GM19099 (cell line): ENCODE measurements around the gene MOSPD3.
A peak's percentile ranks its signal among the peaks of the same experiment; 100 is the strongest.

ENCODE experiments used
- POLR2A ChIP-seq: IDR thresholded peaks from 3 replicates; pipeline ENCODE4 v1.6.1; 2011; ENCODE audit warnings: low read depth; ENCODE audit not compliant: insufficient read length; ENCODE audit errors: extremely low read depth

MOSPD3 gene

DNA sequence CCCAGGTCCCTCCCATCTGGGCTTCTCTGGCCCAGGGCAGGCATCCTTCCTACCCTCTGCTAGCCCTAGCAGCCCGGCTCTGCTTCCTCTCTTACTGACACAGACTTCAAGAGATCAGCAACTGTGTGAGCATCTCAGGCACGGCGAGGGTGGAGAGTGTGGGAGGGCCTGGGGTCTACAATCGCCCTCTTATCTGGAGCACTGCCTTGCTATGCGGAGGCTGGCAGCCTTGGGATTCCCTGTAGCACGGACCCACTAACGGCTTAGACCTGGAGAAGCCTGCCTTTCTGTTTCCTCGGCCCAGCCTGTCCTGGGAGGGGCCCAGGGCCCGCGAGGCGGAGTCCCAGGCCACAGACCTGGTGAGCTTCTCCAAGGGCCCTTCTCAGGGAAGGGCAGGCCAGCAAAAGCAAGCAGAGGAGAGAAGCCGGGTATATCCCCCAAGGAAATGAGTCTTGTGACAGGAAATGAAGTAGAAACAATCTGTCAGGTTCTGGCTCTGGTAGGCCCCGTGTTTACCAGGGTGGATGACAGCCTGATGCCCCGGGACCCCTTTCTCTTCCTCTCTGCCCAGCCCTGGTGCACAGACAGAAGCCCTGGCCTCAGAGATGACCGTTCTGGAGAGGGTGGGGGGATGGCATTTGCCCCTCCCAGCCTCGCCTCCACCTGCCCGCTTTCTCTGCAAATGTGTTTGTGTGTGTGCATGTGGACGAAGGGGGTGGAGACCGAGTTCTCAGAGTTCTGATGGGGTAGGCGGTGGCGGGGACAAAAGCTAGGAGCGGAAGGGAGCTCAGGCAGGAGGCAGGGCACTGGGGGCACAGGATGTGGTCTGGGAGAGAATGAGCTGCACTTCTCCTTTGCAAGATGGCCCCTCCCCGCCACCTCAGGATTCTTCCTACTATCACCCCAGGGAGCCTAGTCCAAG lies 28.9 kb upstream of the MOSPD3 start:
- TF ChIP-seq POLR2A = peak; percentile 30

DNA sequence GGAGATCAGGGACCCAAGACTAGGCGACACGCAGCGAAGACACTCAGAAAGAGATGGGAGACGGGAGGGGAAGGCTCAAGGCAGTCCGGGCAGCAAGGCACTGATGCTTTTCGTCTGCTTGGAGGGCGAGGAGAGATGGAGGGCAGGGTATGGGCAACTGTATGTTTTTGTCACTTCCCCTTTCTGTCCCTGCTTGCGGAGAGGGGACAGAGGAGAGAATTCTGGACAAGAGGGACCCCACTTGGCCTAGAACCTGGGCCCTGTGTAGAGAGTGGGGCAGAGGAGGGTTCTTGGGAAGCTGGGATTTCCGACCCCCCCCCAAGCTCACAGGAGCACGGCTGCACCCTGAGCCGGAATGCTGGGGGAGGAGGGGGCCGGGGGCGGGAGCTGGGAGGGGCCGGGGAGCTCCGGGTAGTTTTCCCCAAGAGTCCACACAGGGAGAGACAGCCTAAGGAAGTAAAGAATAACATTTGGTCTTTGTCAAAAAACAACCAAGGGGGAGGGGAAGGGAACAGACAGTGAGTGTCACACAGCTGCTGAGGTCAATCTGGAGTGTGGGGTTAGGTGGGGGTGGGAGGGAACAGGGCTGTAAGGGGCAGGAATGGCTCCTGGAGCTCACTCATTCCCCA lies 28.2 kb upstream of the MOSPD3 start:
- TF ChIP-seq POLR2A = no peak

DNA sequence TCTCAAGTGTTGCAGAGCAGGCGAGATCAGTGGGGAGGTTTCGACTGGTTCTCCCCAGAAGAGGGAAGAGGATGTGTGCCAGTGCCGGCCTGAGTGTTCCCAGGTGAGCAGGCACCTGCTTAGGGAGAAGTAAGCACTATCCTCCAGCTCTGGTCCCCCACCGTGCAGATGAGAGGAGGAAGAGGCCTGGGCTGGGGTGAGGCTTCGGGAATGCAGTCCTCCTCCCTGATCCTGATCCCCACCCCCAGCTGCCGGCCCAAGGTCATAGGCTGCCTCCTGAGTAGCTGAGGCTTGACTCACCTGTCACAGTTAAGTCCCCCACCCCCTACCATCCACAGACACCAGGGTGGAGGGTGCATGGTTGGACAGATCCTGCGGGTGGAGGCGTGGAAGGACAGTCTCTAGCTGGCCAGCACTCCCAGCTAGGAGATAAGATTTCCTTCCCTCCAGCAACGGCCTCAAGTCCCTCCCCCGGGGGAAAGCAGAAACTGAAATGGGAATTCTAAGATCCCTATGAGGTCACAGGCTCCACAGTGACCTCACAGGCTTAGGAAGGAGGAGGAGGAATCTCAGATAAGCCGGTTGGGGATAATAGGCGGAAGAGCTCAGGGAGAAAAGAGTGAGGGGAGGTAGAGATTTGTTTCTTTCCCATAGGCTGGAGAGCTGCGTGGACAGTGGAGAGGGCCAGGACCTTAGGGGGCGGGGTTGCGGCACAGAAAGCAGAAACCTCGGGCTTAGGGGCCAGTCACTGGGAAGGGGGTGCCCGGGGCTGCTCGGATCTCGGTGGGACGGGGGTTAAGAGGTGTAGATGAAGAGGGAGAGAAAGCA lies 27.4 kb upstream of the MOSPD3 start:
- no peak for TF ChIP-seq POLR2A

DNA sequence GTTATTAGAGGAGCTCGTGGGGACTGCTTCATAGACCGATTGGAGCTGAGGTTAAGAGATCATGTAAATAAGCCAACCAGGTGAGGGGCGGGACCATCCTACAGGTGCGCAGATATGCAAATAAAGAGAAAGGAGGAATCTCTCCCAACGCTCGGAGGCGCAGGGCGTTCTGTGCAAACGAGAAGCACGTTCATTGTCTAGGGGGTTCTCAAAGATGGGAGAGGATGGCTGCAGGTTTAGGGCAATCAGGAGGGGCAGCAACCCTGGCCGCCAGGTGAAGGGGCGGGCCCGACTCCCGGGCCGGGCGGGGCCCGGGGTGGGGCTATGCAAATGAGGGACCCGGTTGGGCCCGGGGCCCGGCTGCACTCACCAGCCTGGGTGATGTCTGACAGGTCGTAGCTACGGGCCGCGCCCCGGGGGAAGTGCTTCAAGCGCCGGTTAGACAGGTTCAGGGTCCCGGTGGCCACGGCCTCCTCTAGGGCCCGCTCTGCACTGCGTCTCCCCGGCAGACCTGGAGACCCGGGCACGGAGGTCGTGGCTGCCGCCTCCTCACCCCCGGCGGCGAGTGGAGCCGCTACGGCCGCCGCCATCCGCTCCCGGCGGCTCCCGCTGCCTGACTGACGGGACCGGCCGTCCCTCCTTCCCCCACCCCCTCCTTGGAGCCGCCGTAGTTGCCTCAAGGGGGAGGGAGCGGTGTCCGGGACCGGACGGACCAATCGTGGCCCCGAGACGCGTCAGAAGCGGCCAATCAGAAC lies 26.7 kb upstream of the MOSPD3 start, which contains the start of gene LRCH4:
Gene LRCH4 (minus strand): TSS at position 619 of the 755 bp plus-strand sequence. CDS start 29 bp downstream, at position 590.
- peak; percentile 98 for TF ChIP-seq POLR2A

DNA sequence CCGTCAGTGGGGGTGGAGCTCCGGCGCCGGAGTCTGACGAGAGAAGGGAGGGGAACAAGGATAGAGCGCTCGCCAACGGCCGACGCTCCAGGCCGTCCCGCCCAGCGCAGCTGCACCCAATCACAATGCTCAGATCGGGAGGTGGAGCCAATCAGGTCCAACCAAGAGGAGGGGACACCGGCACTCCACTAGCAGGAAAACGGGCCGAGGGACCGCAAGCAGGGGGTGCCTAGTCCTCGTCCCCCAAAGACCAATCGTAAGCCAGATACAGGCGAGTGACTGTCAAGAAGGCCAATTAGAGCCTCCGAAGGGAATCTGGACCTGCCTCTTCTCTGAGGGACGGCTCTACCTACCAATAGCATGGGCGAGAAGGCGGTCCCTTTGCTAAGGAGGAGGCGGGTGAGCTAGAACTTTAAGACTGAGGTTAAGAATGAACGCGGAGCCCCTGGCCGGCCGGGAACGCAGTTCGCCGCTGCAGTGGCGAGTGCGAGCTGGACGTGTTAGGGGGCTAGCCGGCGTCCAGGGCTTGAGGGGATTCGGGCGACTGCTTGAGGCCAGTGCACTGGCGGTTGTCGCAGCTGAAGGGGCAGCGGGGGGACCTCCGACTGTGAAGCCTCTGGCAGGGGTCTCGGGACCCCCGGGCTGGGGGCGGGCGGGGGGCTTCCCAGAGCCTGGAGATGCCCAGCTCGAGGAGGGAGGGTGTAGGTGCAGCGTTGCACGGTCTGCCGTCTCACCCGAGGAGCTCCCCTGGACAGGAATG lies 25.9 kb upstream of the MOSPD3 start, which contains the start of gene FBXO24:
Gene FBXO24 (plus strand): TSS at position 63 of the 760 bp plus-strand sequence. CDS start 298 bp downstream, at position 361.
- TF ChIP-seq POLR2A = peak; percentile 68

DNA sequence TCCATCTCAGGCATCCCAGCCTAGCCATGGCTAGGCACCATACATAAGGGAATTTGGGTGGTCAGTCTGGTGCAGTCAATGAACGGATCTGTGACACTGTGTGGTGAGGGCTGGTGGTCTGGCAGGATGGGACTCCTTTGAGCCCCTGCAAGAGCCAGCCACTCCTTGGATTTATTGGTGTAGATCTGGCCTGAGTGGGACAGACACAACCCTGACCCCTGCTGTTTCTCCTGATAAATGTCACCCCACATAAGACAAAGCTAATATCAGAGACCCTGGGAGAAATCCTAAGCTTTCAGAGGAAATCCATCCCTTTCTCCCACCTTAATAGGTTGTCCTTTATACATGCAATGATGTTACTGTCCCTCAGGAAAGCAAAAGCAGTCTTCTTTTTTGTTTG lies 23.9 kb upstream of the MOSPD3 start:
- no peak for TF ChIP-seq POLR2A

DNA sequence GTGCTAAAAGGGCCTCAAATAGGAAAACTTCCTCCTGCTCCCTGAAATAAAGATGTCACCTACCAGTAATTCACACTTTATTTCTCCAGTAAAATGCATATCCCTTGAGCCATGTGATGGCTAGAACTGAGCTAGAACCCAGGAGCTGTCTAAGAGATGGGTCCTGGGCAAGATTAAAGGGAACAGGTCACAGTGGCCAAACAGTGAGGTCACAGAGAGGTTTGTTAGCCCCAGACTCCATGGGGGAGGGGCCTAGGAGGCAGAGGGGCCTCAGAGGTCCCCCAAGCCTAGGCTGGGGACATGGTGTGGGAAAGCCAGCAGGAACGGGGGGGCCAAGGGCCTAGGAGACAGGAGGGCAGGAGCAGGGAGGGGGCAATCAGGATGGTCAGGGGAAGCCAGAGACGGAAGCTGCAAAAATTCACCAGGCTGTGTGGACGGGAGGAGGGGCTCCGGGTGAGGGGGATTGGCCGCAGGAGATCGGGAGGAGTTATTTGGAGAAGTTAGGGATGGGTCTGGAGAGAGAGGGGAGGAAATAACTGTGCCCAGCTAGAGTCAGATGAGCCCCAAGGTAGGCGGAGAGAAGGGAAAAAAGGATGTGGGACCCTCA lies 22.9 kb upstream of the MOSPD3 start:
- no peak for TF ChIP-seq POLR2A

DNA sequence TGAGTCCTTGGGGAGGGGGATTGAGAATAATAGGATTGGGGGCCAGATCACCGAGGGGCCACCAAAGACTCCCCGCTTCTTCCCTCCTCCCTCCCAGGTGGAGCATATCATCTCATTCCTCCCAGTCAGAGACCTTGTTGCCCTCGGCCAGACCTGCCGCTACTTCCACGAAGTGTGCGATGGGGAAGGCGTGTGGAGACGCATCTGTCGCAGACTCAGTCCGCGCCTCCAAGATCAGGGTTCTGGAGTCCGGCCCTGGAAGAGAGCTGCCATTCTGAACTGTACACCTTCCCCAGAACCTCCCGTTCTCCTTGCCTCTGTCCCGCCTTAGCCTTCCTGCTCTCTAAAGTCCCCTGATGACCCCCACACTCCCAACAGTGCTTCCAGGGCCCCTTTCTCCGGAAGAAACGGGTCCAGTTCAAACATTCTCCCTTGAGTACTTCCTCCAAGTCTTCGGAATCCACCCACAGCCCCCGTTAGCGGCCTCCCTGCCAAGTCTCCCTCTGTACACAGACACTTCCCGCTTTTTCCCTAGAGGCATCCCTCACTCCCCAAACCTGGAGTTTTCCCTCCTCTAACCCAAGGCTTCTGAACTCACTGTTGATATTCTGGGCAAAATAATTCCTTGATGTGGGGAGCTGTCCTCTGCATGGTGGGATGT lies 22.1 kb upstream of the MOSPD3 start:
- no peak for TF ChIP-seq POLR2A

DNA sequence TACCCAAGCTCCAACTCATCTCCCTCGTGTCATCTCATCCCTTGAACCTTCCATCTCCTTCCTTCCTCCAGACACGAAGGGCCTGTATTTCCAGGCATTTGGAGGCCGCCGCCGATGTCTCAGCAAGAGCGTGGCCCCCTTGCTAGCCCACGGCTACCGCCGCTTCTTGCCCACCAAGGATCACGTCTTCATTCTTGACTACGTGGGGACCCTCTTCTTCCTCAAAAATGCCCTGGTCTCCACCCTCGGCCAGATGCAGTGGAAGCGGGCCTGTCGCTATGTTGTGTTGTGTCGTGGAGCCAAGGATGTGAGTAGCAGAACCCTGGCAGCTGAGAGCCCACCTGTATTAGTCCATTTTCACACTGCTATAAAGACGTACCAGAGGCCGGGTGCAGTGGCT lies 20.7 kb upstream of the MOSPD3 start:
- TF ChIP-seq POLR2A = no peak

DNA sequence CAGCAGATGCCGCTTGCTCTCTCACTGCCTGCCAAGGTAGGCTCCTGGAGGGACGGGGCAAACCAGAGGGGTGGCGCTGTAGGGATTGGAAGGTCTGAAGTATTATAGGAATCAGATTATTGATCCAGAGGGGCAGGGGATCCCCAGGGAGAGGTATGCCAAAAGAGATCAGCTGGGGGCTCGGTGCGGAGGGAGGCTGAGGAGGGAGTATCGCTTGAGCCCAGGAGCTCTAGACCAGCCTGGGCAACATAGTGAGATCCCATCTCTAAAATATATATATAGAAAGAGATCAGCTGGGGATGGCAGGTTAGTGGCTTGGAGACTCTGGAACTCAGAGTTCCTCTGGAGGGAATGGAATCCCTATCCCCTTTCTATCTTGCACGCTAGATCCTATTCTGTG lies 17.2 kb upstream of the MOSPD3 start:
- no peak for TF ChIP-seq POLR2A

DNA sequence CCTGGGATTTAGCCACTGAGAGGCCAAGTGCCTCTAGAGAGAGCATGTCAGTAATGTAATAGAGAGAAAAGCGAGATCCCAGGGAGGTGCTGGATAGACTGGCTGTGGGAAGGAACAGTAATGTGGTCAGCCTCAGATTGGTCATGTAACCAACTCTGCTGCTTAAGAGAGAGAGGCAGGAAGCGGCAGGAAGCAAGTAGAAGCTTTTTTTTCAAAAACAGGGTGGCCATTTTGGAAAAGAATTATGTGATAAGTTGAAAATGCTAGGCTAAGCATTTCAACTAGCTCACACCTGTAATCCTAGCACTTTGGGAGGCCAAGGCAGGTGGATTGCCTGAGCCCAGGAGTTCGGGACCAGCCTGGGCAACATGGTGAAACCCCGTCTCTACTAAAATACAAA lies 13.9 kb upstream of the MOSPD3 start:
- no peak for TF ChIP-seq POLR2A

DNA sequence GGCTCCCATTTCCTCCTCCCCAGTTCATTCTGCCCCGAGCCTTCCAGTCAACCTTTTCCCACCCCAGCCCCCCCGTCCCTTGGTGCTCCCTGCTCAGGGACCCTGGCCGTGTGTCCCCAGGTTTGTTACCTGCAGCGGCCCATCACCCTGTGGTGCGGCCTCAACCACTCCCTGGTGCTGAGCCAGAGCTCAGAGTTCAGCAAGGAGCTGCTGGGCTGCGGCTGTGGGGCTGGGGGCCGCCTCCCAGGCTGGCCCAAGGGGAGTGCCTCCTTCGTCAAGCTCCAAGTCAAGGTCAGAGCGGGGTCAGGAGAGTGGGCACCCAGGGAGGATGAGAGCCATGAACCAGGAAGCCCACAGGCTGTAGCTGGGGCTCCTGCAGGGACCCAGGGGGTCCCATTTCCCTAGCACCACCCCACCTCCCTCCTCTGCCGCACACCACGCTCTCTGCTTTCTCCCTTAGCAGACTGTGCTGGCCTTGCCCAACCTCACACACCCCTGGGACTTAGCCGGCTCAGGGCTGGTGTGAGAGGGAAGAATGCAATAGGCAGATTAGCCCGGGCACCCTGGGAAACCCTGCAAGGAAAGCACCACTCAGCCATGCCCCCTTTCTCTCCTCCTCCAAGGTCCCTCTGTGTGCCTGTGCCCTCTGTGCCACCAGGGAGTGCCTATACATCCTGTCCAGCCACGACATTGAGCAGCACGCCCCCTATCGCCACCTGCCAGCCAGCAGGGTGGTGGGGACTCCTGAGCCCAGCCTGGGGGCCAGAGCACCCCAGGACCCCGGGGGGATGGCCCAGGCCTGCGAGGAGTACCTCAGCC lies 12.2 kb upstream of the MOSPD3 start:
- no peak for TF ChIP-seq POLR2A
